ENCODE measurements around the gene L3MBTL1.

DNA sequence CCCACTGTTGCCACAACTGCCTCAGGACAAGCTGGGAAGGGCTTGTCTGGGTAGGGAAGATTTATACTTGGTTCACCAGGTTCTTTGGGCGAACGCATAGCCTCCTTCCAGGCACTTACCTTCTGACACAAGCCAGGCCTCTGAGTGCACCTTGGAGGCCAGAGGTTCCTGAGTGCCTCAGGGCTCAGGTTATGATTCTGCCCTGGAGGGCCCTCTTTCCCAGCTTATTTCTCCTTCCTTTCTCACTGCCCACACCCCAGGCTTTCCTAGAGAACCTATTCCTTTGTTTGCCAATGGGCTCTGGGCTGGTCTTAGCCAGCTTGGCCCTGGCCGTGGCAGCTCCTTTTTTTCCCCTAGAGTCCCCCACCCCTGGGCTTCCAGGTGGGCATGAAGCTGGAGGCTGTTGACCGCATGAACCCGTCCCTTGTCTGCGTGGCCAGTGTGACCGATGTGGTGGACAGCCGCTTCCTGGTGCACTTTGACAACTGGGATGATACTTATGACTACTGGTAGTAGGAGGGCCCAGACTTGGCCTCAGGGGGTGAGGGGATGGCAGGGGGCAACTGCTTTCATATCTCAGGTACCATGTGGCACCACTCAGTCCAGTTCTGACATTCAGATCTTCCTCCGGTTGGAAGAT, 25.0 kb downstream of the L3MBTL1 start:
- TF ChIP-seq, protein P1, sequence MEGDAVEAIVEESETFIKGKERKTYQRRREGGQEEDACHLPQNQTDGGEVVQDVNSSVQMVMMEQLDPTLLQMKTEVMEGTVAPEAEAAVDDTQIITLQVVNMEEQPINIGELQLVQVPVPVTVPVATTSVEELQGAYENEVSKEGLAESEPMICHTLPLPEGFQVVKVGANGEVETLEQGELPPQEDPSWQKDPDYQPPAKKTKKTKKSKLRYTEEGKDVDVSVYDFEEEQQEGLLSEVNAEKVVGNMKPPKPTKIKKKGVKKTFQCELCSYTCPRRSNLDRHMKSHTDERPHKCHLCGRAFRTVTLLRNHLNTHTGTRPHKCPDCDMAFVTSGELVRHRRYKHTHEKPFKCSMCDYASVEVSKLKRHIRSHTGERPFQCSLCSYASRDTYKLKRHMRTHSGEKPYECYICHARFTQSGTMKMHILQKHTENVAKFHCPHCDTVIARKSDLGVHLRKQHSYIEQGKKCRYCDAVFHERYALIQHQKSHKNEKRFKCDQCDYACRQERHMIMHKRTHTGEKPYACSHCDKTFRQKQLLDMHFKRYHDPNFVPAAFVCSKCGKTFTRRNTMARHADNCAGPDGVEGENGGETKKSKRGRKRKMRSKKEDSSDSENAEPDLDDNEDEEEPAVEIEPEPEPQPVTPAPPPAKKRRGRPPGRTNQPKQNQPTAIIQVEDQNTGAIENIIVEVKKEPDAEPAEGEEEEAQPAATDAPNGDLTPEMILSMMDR (IDR thresholded peaks at IDR 0.05): no peak
- TF ChIP-seq POLR2A (IDR thresholded peaks at IDR 0.05): no peak

All from right lobe of liver (tissue), 4 donors.